Dendritic cell treated with granulocyte-macrophage colony-stimulating factor and Interleukin-4, amounts not matched to agents 40 ng/mL and 50 ng/mL, for 4 days (primary cell): ENCODE measurements around the gene SDSL.
A peak's percentile ranks its signal among the peaks of the same experiment; 100 is the strongest.

Experiments
- H3K27ac Mint-ChIP-seq: one replicate; pipeline ENCODE4 v1.8.0; 2022; ENCODE audit warnings: mild to moderate bottlenecking, mixed read lengths
- H3K27me3 Mint-ChIP-seq: one replicate; pipeline ENCODE4 v1.8.0; 2022; ENCODE audit warnings: mild to moderate bottlenecking, mixed read lengths
- H3K36me3 Mint-ChIP-seq: one replicate; pipeline ENCODE4 v1.8.0; 2022; ENCODE audit warnings: low read depth, mixed read lengths
- H3K4me1 Mint-ChIP-seq: one replicate; pipeline ENCODE4 v1.8.0; 2022; ENCODE audit warnings: low read depth, mixed read lengths
- H3K4me3 Mint-ChIP-seq: one replicate; pipeline ENCODE4 v1.8.0; 2022; ENCODE audit warnings: mild to moderate bottlenecking, moderate library complexity, mixed read lengths
- H3K9me3 Mint-ChIP-seq: one replicate; pipeline ENCODE4 v1.8.0; 2022; ENCODE audit warnings: mixed read lengths
- intact Hi-C: fragments of 100-400 bp; cut with micrococcal nuclease; formaldehyde crosslinking; loops from one replicate; pipeline ENCODE4 v1.15.0; 2022

The SDSL gene

DNA sequence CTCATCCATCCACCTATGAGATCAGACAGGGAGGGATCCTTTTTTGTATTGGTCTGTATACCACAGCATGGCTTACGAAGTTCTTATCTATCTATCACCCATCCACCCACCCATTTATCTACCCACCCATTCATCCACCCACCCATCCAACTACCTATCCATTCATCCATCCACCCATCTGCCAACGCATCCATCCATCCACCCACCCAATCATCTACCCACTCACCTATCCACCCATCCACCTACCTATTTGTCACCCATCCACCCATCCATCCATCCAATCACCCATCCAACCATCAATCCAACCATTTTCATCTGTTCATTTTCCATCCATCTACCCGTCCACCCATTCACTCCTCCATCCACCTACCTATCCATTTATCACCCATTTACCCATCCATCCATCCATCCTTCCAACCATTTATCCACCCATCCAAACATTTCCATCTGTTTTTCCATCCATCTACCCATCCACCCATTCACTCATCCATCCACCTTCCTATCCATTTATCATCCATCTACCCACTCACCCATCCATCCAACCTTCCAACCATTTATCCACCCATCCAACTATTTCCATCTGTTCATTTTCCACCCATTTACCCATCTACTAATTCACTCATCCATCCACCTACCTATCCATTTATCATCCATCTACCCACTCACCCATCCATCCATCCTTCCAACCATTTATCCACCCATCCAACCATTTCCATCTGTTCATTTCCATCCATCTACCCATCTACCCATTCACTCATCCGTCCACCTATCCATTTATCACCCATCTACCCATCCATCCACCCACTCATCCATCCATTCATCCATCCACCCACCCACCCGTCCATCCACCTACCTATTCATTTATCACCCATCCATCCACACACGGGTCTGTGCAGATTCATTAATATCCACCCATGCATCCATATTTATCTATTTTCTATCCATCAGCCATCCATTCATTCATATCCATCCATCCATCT is 31.8 kb upstream of the SDSL start:
- Mint-ChIP-seq H3K27ac (no peak overlapping the region), H3K27me3 (no peaks in the 10 kb centered on the region), H3K4me3 (no peak overlapping the region), H3K4me1 (no peaks in the 10 kb centered on the region), H3K36me3 (peaks cover 12% of the 10 kb centered on the region), H3K9me3 (no peaks in the 10 kb centered on the region)
- intact Hi-C loops: no loop called here

DNA sequence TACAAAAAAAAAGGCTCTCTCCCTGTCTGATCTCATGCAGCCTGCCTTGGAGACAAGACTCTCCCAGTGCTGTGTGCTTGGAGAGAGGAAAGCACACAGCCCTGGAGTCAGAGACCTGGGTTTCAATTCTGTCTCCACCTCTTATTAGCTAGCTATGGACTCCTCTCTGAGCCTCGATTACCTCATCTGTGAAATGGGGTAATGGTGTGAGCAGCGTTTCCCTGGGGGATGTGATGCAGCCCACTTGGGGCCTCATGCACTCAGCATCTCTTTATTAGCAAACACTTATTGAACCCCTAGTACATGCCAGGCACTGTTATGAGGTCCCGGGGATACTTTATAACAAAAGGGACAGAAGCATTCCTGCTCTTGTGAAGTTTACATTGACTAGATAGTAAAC is 31.0 kb upstream of the SDSL start:
- no peaks in the 10 kb centered on the region for H3K27me3 Mint-ChIP-seq
- no peaks in the 10 kb centered on the region for H3K9me3 Mint-ChIP-seq
- H3K27ac Mint-ChIP-seq: no peak overlapping the region
- peaks cover 2% of the 10 kb centered on the region for H3K4me1 Mint-ChIP-seq
- H3K36me3 Mint-ChIP-seq: peaks cover 12% of the 10 kb centered on the region
- no peak overlapping the region for H3K4me3 Mint-ChIP-seq
- intact Hi-C loops: no loop called here

DNA sequence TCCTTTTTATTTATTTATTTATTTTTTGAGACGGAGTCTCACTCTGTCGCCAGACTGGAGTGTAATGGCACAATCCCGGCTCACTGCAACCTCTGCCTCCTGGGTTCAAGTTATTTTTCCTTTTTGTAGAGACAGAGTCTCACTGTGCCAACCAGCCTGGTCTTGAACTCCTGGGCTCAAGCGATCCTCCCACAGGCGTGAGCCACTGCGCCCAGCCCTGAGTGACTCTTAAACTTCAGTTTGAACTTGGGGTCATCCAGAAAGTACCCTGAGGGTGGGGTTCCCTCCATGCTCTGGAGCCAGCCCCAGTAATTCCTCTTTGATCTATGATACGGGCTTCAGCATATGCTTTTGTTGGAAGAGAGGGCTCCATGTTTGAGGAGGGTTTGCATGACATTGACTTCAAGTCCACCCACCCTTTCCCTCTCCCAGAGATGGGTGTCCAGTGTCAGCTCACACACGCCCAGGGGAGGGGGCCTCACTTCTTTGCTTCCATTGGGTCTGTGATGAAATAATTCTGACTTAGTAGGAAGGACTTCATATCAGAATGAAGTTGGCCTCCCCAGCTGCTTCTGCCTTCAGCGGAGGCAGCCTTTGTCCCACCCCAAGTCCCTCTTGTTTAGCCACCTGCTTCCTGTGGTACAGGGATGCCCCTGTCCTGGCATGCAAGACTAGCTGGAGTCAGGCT is 30.4 kb upstream of the SDSL start:
- H3K9me3 Mint-ChIP-seq: no peaks in the 10 kb centered on the region

DNA sequence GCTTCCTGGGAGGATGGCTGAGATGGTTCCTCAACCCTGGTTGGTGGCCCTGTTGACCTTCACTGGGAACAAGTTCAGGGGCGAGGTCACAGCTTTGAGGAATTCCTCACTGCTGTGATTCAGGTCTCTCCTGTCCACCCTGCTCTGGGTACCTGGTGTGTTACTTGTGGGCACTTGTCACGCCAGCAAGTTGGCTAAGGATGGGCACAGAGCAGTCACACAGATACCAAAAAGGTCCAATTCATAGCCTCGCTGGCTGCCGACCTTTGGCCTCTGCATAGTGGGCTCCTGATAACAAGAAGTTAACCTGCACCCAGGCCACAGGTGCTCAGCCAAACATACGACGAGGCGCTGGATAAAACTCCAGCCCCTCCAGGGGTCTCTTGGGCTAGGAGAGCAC is 29.7 kb upstream of the SDSL start:
- peaks cover 5% of the 10 kb centered on the region for H3K4me1 Mint-ChIP-seq
- no peak overlapping the region for H3K27ac Mint-ChIP-seq
- H3K4me3 Mint-ChIP-seq: no peak overlapping the region
- intact Hi-C loops: no loop called here
- H3K9me3 Mint-ChIP-seq: no peaks in the 10 kb centered on the region
- peaks cover 7% of the 10 kb centered on the region for H3K27me3 Mint-ChIP-seq
- peaks cover 12% of the 10 kb centered on the region for H3K36me3 Mint-ChIP-seq

More for the DNA sequence above, 30.4 kb upstream of the SDSL start:
- Mint-ChIP-seq H3K36me3 (peaks cover 12% of the 10 kb centered on the region), H3K4me3 (no peak overlapping the region), H3K27me3 (peaks cover under 1% of the 10 kb centered on the region), H3K27ac (peak overlapping the region; percentile 24), H3K4me1 (peaks cover 5% of the 10 kb centered on the region)
- intact Hi-C loops: no loop called here

DNA sequence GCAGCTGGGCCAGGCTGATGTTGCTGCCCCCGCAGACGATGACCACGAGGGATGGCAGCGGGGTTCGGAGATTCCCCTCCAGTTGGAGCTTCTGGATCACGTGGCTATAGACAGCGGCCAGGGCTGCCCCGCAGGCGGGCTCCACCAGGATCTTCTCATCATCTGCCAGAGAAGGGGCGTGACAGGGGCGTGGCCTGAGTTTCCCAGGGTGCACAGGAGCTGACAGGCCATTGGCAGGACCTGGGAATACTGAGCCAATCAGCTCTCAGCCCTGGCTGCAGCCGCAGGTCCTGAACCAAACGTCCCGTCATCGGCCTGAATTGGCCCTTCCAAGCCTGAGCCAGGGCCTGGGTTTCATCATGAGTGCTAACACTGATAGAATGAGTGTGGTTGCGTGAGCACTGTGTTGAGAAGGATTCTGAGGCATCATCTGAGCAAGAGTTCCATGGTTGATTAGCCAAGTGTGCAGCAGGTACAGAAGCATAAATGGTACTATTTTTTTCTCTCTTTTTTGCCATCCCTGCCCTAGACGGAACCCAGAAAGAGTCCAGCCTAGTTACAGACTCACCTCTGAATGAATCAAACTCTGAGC is 29.1 kb upstream of the SDSL start:
- H3K9me3 Mint-ChIP-seq: no peaks in the 10 kb centered on the region
- no peak overlapping the region for H3K4me3 Mint-ChIP-seq
- H3K27me3 Mint-ChIP-seq: peaks cover 10% of the 10 kb centered on the region
- peaks cover 5% of the 10 kb centered on the region for H3K4me1 Mint-ChIP-seq
- intact Hi-C loops: no loop called here
- no peak overlapping the region for H3K27ac Mint-ChIP-seq
- H3K36me3 Mint-ChIP-seq: peaks cover 12% of the 10 kb centered on the region

DNA sequence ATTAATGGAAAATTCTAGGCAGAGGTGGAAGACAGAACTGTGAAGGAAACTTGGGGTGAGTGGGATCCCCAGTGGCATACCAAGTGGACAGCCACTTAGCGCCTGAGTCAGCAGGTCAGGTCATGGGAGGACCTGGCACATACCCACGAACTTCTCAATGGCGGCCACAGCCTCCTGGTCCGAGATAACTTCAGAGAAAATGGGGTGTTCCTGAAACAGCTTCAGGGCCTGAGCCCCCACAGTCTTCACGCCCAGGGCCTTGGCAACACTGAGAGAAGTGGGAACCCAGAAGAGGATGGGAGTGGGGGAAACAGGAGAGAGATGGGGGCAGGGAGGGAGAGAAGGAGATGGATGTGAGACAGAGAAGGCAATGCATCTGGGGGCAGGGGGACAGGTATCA is 28.4 kb upstream of the SDSL start:
- Mint-ChIP-seq H3K36me3 (peaks cover 12% of the 10 kb centered on the region), H3K27ac (no peak overlapping the region), H3K27me3 (peaks cover 13% of the 10 kb centered on the region), H3K9me3 (no peaks in the 10 kb centered on the region), H3K4me1 (peaks cover 5% of the 10 kb centered on the region), H3K4me3 (no peak overlapping the region)
- intact Hi-C loops: no loop called here

DNA sequence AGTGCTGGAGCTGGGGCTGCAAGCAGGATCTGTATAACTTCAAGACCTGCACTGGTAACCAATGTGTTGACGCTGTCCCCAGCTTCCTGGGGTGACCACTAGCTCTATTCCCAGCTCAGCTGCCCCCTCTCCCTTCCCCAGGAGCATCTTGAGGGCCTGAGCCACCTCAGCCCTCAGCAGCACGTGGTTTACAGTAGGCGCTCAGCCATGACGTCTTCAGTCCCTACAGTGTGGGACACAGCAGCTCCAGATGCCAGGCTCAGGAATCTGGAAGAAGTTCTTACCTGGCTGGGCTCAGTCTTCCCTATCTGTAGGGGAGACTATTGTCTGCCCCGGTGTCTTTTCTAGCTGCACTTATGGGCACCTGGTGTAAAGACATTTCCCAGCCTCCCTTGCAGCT is 27.1 kb upstream of the SDSL start:
- intact Hi-C loops: no loop called here
- Mint-ChIP-seq H3K9me3 (no peaks in the 10 kb centered on the region), H3K4me3 (no peak overlapping the region)

DNA sequence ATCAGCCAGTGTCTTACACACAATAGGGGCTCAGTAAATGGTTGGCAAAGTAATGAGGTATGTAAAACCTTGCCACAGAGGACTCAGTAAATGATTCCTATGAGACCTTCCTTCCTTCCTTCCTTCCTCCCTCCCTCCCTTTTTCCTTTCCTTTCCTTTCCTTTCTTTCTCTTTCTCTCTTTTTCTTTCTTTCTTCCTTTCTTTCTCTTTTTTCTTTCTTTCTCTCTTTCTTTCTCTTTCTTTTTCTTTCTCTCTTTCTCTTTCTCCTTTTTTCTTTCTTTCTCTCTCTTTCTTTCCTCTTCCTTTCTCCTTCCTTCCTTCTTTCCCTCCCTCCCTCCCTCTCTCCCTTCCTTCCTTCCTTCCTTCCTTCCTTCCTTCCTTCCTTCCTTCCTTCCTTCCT is 26.0 kb upstream of the SDSL start:
- Mint-ChIP-seq H3K4me3 (no peak overlapping the region), H3K27ac (no peak overlapping the region), H3K36me3 (peaks cover 12% of the 10 kb centered on the region), H3K4me1 (peaks cover 5% of the 10 kb centered on the region), H3K9me3 (no peaks in the 10 kb centered on the region), H3K27me3 (peaks cover 15% of the 10 kb centered on the region)
- intact Hi-C loops: no loop called here

More for the DNA sequence above, 27.1 kb upstream of the SDSL start:
- Mint-ChIP-seq H3K27ac (no peak overlapping the region), H3K36me3 (peaks cover 12% of the 10 kb centered on the region), H3K4me1 (peaks cover 5% of the 10 kb centered on the region), H3K27me3 (peaks cover 15% of the 10 kb centered on the region)

DNA sequence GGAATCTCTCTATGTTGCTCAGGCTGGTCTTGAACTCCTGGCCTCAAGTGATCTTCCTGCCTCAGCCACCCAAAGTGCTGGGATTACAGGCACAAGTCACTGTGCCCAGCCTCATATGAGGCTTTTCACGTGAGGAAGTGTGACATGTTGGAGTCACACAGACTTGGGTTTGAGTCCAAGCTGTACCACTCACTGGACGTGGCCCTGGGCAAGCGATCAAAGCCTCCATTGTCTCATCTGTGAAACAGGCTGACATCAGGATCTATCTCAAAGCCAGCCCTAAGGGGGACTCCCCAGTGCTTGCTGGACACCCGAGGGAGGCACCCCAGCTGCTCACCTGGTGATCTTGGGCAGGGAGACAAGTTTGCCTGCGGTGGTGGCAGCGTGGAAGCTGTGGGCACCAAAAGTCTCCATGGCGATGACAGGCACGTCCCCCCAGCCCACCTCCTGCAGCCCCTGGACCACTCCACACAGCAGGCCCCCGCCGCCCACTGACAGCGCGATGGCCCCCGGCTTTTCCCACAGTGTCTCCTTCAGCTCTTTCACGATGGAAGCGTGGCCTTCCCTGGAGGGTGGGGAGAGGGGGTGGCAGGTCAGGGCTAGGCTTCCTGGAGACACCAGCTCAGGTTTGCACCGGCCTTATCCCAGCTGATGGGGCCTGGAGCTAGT is 25.2 kb upstream of the SDSL start:
- Mint-ChIP-seq H3K27ac (no peak overlapping the region), H3K9me3 (no peaks in the 10 kb centered on the region), H3K4me1 (peaks cover 5% of the 10 kb centered on the region), H3K4me3 (no peak overlapping the region), H3K27me3 (peaks cover 15% of the 10 kb centered on the region), H3K36me3 (peaks cover 12% of the 10 kb centered on the region)
- intact Hi-C loops: no loop called here

DNA sequence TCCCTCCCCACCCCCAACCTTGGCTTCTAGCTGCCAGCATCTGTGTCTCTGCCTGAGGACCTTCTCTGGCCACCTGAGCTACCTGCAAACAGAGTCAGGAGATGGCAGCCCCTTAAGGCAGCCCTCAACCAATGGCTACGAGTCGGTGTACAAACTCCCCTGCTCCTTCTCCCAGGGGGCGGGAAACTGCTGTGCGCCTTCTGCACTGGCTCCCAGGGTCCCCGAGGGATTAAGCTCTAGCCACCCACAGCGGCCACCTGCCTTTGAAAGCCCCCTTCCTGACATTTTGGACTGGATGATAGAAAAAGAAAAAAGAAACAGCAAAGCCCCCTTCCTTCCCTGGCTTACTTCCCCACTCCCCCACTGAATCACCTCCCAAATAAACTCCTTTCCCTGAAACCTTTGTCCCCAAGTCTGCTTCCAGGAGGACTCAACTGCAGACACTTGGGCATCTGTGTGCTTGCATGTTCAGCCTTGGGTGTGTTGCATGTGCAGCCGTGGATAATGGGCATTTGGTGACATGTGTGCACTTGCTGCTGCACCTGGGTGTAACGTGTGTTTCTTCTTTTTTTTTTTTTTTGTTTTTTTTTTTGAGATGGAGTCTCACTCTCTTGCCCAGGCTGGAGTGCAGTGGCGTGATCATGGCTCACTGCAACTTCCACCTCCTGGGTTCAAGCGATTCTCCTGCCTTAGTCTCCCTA is 24.5 kb upstream of the SDSL start:
- no peak overlapping the region for H3K27ac Mint-ChIP-seq
- peaks cover 5% of the 10 kb centered on the region for H3K4me1 Mint-ChIP-seq
- intact Hi-C loops: no loop called here

DNA sequence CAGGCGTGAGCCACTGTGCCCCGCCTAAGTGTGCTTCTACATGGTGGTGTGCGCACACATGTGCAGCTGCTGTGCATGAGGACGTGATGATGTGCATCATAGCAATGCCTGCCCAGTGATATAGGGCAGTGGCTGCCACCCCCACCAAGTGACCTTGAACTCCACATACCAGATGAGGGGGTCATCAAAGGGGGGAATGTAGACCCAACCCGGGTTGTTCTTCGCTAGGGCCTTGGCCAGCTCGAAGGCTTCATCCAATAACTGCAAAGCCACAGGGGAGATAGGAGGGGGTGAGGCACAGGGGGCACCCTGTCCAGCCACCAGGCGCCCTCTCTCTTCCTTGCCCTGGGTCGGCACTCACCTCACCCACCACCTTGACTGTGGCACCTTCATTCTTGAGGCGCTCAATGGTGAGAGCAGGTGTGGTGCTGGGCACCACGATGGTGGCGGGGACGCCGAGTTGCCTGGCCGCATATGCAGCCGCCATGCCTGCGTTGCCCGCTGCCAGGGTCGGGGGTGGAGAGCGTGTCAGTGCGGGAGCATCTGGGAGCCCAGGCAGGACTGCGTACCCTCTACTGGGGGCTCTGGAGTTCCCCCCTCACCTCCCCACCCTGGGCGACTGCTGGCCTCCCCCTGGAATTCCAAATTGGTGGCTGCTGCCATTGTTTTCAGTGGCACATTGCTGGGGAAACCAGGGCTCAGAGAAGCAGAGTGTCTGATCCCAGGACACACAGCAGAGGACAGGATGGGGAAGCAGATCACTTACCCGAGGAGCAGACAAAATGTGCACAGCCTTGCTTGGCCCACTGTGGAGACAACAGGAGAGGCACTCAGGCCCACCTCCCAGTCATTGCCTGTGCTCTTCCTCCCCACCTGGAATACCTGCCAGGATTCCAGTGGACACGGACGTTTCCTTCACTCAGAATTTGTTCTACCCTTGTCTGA is 23.6 kb upstream of the SDSL start:
- intact Hi-C loops: no loop called here
- H3K36me3 Mint-ChIP-seq: peaks cover 3% of the 10 kb centered on the region
- H3K27me3 Mint-ChIP-seq: peaks cover 15% of the 10 kb centered on the region
- no peak overlapping the region for H3K4me3 Mint-ChIP-seq
- peak overlapping the region; percentile 19 for H3K27ac Mint-ChIP-seq
- no peaks in the 10 kb centered on the region for H3K9me3 Mint-ChIP-seq
- H3K4me1 Mint-ChIP-seq: peaks cover 7% of the 10 kb centered on the region

More for the DNA sequence above, 24.5 kb upstream of the SDSL start:
- Mint-ChIP-seq H3K27me3 (peaks cover 15% of the 10 kb centered on the region), H3K4me3 (no peak overlapping the region), H3K9me3 (no peaks in the 10 kb centered on the region), H3K36me3 (peaks cover 9% of the 10 kb centered on the region)

DNA sequence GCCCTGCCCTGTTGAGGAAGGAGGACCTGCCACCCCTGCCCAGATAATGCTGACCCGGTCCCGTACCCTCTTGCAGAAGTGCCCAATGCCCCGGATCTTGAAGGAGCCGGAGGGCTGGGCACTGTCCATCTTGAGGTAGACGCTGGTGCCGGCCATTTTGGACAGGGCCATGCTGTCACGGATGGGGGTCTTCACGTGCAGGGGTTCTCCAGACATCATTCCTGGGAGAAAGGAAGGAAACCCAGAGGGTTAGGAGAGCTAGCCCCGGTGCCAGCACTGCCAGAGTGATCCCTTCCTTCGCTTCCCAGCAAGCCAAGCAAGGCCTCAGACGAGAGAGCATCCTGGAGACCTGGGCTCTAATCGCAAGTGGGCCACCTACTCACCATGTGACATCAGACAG is 22.7 kb upstream of the SDSL start:
- Mint-ChIP-seq H3K4me3 (no peak overlapping the region), H3K27ac (no peak overlapping the region), H3K4me1 (peaks cover 16% of the 10 kb centered on the region), H3K27me3 (peaks cover 15% of the 10 kb centered on the region), H3K36me3 (no peaks in the 10 kb centered on the region), H3K9me3 (no peaks in the 10 kb centered on the region)
- intact Hi-C loops: no loop called here
